RPMI8226 (cell line): ENCODE measurements around the gene PEA15.

Experiments used
- DNase-seq: peaks from one replicate; pipeline ENCODE4 v3.0.0-alpha.2; 2015

Gene PEA15

GRCh38 chr1:160209321-160210046 lies 4.3 kb downstream of the PEA15 start:
- DNase-seq, result no peak

- DNase-seq, result no peak
Observed at GRCh38 chr1:160210561-160210960, 5.4 kb downstream of the PEA15 start.

- no peak for DNase-seq
Observed at GRCh38 chr1:160211046-160211790, 6.0 kb downstream of the PEA15 start.

GRCh38 chr1:160214481-160215140 lies 9.4 kb downstream of the PEA15 start:
- no peak for DNase-seq

GRCh38 chr1:160216301-160216700 lies 11.1 kb downstream of the PEA15 start:
- no peak for DNase-seq

- DNase-seq, result no peak
Observed at GRCh38 chr1:160217481-160218051, 12.4 kb downstream of the PEA15 start.

- no peak for DNase-seq
Observed at GRCh38 chr1:160219062-160219929, 14.1 kb downstream of the PEA15 start.

- DNase-seq, result no peak
Observed at GRCh38 chr1:160220301-160220700, 15.1 kb downstream of the PEA15 start.

- no peak for DNase-seq
Observed at GRCh38 chr1:160221089-160221488, 15.9 kb downstream of the PEA15 start.

GRCh38 chr1:160222546-160222945 lies 17.4 kb downstream of the PEA15 start:
- DNase-seq, result no peak

GRCh38 chr1:160224606-160225005 lies 19.4 kb downstream of the PEA15 start:
- DNase-seq, result no peak

- DNase-seq, result no peak
Observed at GRCh38 chr1:160225345-160225744, 20.2 kb downstream of the PEA15 start.

GRCh38 chr1:160226623-160227022 lies 21.4 kb downstream of the PEA15 start:
- no peak for DNase-seq

GRCh38 chr1:160227034-160227433 lies 21.9 kb downstream of the PEA15 start:
- no peak for DNase-seq

- DNase-seq, result no peak
Observed at GRCh38 chr1:160227561-160227960, 22.4 kb downstream of the PEA15 start.

- DNase-seq, result no peak
Observed at GRCh38 chr1:160228431-160228830, 23.2 kb downstream of the PEA15 start.

GRCh38 chr1:160232911-160233310 lies 27.7 kb downstream of the PEA15 start:
- DNase-seq, result no peak

- no peak for DNase-seq
Observed at GRCh38 chr1:160236806-160237205, 31.6 kb downstream of the PEA15 start.

GRCh38 chr1:160237558-160237957 lies 32.4 kb downstream of the PEA15 start:
- DNase-seq, result no peak

GRCh38 chr1:160238408-160238807 lies 33.2 kb downstream of the PEA15 start:
- no peak for DNase-seq

- DNase-seq, result no peak
Observed at GRCh38 chr1:160239582-160240299, 34.6 kb downstream of the PEA15 start.

- no peak for DNase-seq
Observed at GRCh38 chr1:160243767-160244166, 38.6 kb downstream of the PEA15 start.
